LNCAP (cell line): Measurements from ENCODE around the gene DSCAML1.

Source experiments
- TF ChIP-seq, protein P1 (sequence below): fragments of 450-650 bp; IDR thresholded peaks from 2 replicates; pipeline ENCODE4 v1.5.1; 2017; ENCODE audit warnings: mild to moderate bottlenecking

Gene DSCAML1

GRCh38 chr11:117654281-117655255 is 142.4 kb downstream of the DSCAML1 start:
- TF ChIP-seq, protein P1, sequence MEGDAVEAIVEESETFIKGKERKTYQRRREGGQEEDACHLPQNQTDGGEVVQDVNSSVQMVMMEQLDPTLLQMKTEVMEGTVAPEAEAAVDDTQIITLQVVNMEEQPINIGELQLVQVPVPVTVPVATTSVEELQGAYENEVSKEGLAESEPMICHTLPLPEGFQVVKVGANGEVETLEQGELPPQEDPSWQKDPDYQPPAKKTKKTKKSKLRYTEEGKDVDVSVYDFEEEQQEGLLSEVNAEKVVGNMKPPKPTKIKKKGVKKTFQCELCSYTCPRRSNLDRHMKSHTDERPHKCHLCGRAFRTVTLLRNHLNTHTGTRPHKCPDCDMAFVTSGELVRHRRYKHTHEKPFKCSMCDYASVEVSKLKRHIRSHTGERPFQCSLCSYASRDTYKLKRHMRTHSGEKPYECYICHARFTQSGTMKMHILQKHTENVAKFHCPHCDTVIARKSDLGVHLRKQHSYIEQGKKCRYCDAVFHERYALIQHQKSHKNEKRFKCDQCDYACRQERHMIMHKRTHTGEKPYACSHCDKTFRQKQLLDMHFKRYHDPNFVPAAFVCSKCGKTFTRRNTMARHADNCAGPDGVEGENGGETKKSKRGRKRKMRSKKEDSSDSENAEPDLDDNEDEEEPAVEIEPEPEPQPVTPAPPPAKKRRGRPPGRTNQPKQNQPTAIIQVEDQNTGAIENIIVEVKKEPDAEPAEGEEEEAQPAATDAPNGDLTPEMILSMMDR: no peak

- TF ChIP-seq, protein P1: no peak
Observed at GRCh38 chr11:117652521-117652920, 144.5 kb downstream of the DSCAML1 start.

- TF ChIP-seq, protein P1: no peak
Observed at GRCh38 chr11:117649296-117650055, 147.5 kb downstream of the DSCAML1 start.

GRCh38 chr11:117647872-117648271 is 149.1 kb downstream of the DSCAML1 start:
- TF ChIP-seq, protein P1: no peak

DNA sequence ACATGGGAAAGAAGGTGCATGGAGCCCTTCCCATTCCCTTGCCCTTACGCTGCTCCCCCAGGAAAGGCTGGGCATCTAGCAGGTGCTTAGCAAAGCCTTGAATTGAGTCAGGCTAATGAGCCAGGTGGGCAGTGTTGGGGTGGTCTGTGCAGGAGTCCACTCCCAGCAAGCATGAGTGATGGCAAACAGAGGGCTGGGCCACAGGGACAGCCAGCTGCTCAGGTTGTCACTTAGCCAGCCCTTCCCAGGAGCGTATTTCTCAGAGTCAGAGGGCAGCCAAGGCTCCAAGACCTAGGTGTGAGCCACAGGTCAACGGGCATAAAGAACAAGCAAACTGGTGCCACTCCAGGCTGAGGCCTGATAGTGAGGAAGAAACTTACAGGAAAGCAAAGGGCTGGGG is 149.8 kb downstream of the DSCAML1 start:
- TF ChIP-seq, protein P1: no peak

- TF ChIP-seq, protein P1: no peak
Observed at GRCh38 chr11:117646411-117646810, 150.6 kb downstream of the DSCAML1 start.

DNA sequence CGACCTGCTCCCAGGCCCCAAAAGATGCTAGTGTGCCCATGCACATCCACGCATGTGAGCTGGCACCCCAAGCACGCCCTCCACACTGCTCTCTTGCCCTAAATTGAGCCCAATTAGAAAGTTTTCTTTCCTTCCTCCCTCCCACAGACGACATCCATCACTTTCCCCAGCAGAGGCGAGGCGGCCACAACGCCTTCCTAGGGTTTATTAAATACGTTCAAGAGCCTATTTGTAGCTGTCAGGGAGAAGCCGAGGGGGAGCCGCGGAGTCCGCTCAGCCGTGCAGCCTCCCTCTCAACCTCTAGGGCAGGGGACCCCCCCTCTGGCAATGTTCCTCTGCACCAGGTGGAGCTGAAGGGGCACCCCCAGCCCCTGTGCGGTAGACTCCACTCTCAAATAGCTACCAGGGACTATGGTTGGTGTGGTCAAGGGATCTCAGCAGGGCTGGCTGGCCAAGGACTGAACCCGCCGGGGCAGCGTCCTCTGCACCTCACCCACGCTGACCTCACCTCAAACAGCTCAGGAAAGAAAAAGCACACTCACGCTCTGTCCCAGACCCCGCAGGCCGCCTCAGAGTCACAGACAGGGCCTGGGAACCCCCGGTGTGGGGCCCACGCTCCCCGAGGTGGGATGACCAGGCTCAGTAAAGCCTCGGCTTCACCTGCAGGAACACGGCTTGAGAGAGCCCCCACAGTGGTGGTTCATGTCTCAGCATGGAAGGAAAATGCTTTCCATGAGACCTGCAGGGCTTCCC is 152.4 kb downstream of the DSCAML1 start:
- TF ChIP-seq, protein P1: no peak
